ENCODE results near the gene GPX6. TPM values are rescaled to one million over a fixed set of nuclear protein-coding genes. Genes with fewer than 3 reads are reported as not detected.
"Not testable (repeated sequence)": the region's sequence is repeated elsewhere in the genome, so short reads cannot be mapped to it uniquely, and the experiment has no call there.

The GPX6 gene
- total RNA-seq, 1 donor from 2014 or later, result not detected

- DNase-seq (ENCODE audit: low spot score, unreplicated experiment), result no peak
- Mint-ChIP-seq H3K4me1 (ENCODE audit: low read depth) (peaks cover 29% of the 10 kb centered on the region), H3K4me3 (ENCODE audit: low read depth) (peak overlapping the region; percentile 37), H3K9me3 (ENCODE audit: low read depth) (no peaks in the 10 kb centered on the region), H3K36me3 (ENCODE audit: insufficient read depth) (no peaks in the 10 kb centered on the region), H3K27me3 (no peaks in the 10 kb centered on the region), H3K27ac (peak overlapping the region; percentile 85)
- TF ChIP-seq CTCF (IDR thresholded peaks at IDR 0.05; ENCODE audit: unreplicated experiment), result no peak
Observed at GRCh38 chr6:28553384-28553985, 37.9 kb upstream of the GPX6 start.

- no peak for TF ChIP-seq CTCF (IDR thresholded peaks at IDR 0.05; ENCODE audit: unreplicated experiment)
- peaks cover 30% of the 10 kb centered on the region for H3K4me1 Mint-ChIP-seq (ENCODE audit: low read depth)
- peaks cover under 1% of the 10 kb centered on the region for H3K36me3 Mint-ChIP-seq (ENCODE audit: insufficient read depth)
- DNase-seq (ENCODE audit: low spot score, unreplicated experiment), result no peak
- H3K27me3 Mint-ChIP-seq, result no peaks in the 10 kb centered on the region
- no peak overlapping the region for H3K27ac Mint-ChIP-seq
- H3K4me3 Mint-ChIP-seq (ENCODE audit: low read depth), result no peak overlapping the region
- no peaks in the 10 kb centered on the region for H3K9me3 Mint-ChIP-seq (ENCODE audit: low read depth)
Observed at GRCh38 chr6:28551891-28552666, 36.5 kb upstream of the GPX6 start.

GRCh38 chr6:28547003-28547402 lies 31.4 kb upstream of the GPX6 start:
- H3K4me3 Mint-ChIP-seq (ENCODE audit: low read depth); H3K27ac Mint-ChIP-seq; H3K9me3 Mint-ChIP-seq (ENCODE audit: low read depth); DNase-seq (ENCODE audit: low spot score, unreplicated experiment); H3K36me3 Mint-ChIP-seq (ENCODE audit: insufficient read depth); H3K27me3 Mint-ChIP-seq: not testable (repeated sequence)
- H3K4me1 Mint-ChIP-seq (ENCODE audit: low read depth), result peaks cover 15% of the 10 kb centered on the region

GRCh38 chr6:28545955-28546354 lies 30.4 kb upstream of the GPX6 start:
- Mint-ChIP-seq H3K36me3 (ENCODE audit: insufficient read depth) (peaks cover 1% of the 10 kb centered on the region), H3K9me3 (ENCODE audit: low read depth) (no peaks in the 10 kb centered on the region), H3K4me1 (ENCODE audit: low read depth) (peaks cover 16% of the 10 kb centered on the region), H3K4me3 (ENCODE audit: low read depth) (no peak overlapping the region), H3K27me3 (no peaks in the 10 kb centered on the region), H3K27ac (no peak overlapping the region)
- no peak for TF ChIP-seq CTCF (IDR thresholded peaks at IDR 0.05; ENCODE audit: unreplicated experiment)
- no peak for DNase-seq (ENCODE audit: low spot score, unreplicated experiment)

DNA sequence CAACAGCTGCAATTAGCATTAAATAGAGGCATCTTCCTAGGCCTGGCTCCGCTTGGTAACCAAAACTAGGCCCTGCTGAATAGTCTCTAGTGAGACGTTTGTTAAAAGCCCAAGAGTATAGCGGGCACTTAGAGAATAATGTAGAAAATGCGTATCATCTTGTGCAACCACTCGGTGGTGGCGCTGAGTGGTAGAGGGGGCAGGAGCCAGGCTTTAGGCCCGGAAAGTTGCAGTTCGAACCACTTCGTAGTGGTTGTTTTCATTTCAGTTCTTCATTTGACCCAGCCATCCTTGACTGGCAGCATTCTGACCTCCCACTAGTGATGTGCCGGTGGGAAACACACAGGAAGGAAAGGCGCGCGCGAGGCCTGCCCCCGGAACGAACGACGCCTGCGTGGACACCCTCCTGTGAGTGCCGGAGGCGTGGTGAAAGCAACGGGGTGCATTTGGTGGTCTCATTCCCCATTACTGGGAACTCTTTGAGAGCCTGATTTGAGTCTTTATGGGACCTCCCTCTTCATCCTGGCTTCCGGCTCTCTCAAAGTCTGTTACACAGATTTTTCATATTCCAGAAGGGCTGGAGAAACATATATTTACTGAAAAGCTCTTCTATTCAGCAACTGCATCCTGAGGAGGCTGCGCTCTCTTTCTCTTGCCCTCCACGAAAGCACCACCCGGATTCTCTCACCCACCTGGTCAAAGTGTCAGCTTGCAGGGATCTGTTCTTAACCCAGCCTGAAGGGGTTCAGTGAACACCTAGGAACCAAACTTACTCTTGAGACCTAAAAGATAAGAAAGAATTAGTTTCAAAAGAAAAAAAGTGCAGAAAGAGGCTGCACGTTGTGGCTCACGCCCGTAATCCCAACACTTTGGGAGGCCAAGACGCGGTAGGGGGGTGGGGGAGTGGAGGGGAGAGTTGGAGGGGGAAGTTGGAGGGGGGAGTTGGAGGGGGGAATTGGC lies 28.3 kb upstream of the GPX6 start:
- no peak for TF ChIP-seq CTCF (IDR thresholded peaks at IDR 0.05; ENCODE audit: unreplicated experiment)
- H3K27me3 Mint-ChIP-seq, result no peaks in the 10 kb centered on the region
- H3K27ac Mint-ChIP-seq, result peak overlapping the region; percentile 93
- DNase-seq (ENCODE audit: low spot score, unreplicated experiment), result no peak
- peaks cover 1% of the 10 kb centered on the region for H3K36me3 Mint-ChIP-seq (ENCODE audit: insufficient read depth)
- peaks cover 16% of the 10 kb centered on the region for H3K4me1 Mint-ChIP-seq (ENCODE audit: low read depth)
- peak overlapping the region; percentile 76 for H3K4me3 Mint-ChIP-seq (ENCODE audit: low read depth)
- H3K9me3 Mint-ChIP-seq (ENCODE audit: low read depth), result no peaks in the 10 kb centered on the region
